GM23338 (cell line): ENCODE results near the gene OR2F2. TPM values are rescaled to one million over a fixed set of nuclear protein-coding genes. Genes with fewer than 3 reads are reported as not detected.

Experiments
- ATAC-seq: fragments of 200-7000 bp; cut with Tn5 transposase; 3 replicates; pipeline ENCODE4 v1.9.1; 2020
- DNase-seq: peaks from one replicate; pipeline ENCODE4 v3.0.0-alpha.2; 2015; ENCODE audit warnings: low spot score
- H2AFZ ChIP-seq: fragments of 200-600 bp; sonication (generic); 2 replicates; pipeline ENCODE4 v1.8.0; 2016; ENCODE audit warnings: antibody characterized with exemption, mild to moderate bottlenecking, moderate library complexity
- H3F3A ChIP-seq: fragments of 200-600 bp; sonication (generic); replicated peaks from 2 replicates; pipeline ENCODE4 v1.8.0; 2017; ENCODE audit warnings: antibody characterized with exemption, mixed run types, low read depth
- H3K27ac ChIP-seq: fragments of 200-600 bp; sonication (generic); 2 replicates; pipeline ENCODE4 v1.6.1; 2016; ENCODE audit warnings: low read depth
- H3K27me3 ChIP-seq: fragments of 200-600 bp; sonication (generic); 2 replicates; pipeline ENCODE4 v1.8.0; 2016; ENCODE audit warnings: mild to moderate bottlenecking, mixed run types, moderate library complexity; ENCODE audit not compliant: insufficient read depth
- H3K36me3 ChIP-seq: fragments of 200-600 bp; sonication (generic); 2 replicates; pipeline ENCODE4 v1.8.0; 2016; ENCODE audit warnings: mild to moderate bottlenecking; ENCODE audit not compliant: insufficient read depth
- H3K4me1 ChIP-seq: fragments of 200-600 bp; sonication (generic); 2 replicates; pipeline ENCODE4 v1.8.0; 2016; ENCODE audit warnings: mild to moderate bottlenecking, moderate library complexity; ENCODE audit not compliant: insufficient read depth
- H3K4me2 ChIP-seq: fragments of 200-600 bp; sonication (generic); 2 replicates; pipeline ENCODE4 v1.7.1; 2017; ENCODE audit warnings: mixed run types
- H3K4me3 ChIP-seq: fragments of 200-600 bp; sonication (generic); 2 replicates; pipeline ENCODE4 v1.6.1; 2016; ENCODE audit warnings: mixed run types
- H3K79me2 ChIP-seq: fragments of 200-600 bp; sonication (generic); replicated peaks from 2 replicates; pipeline ENCODE4 v1.8.0; 2017; ENCODE audit warnings: mild to moderate bottlenecking; ENCODE audit not compliant: insufficient read depth
- H3K9me2 ChIP-seq: fragments of 200-600 bp; sonication (generic); 2 replicates; pipeline ENCODE4 v1.8.0; 2017; ENCODE audit not compliant: insufficient read depth
- H4K20me1 ChIP-seq: fragments of 200-600 bp; sonication (generic); replicated peaks from 2 replicates; pipeline ENCODE4 v1.8.0; 2017; ENCODE audit warnings: mild to moderate bottlenecking; ENCODE audit not compliant: insufficient read depth
- H3K27ac Mint-ChIP-seq: 2 replicates; pipeline ENCODE4 v1.8.0; 2020; ENCODE audit warnings: inconsistent platforms, mild to moderate bottlenecking, moderate library complexity, mixed read lengths
- H3K27me3 Mint-ChIP-seq: 3 replicates; pipeline ENCODE4 v1.8.0; 2022; ENCODE audit warnings: low read depth, mild to moderate bottlenecking, moderate library complexity, mixed read lengths, inconsistent platforms; ENCODE audit not compliant: insufficient read depth, poor library complexity
- H3K36me3 Mint-ChIP-seq: 3 replicates; pipeline ENCODE4 v1.8.0; 2021; ENCODE audit warnings: low read depth, mild to moderate bottlenecking, inconsistent platforms, moderate library complexity, mixed read lengths
- H3K4me1 Mint-ChIP-seq: 3 replicates; pipeline ENCODE4 v1.8.0; 2020; ENCODE audit warnings: mild to moderate bottlenecking, inconsistent platforms, mixed read lengths
- H3K4me3 Mint-ChIP-seq: 3 replicates; pipeline ENCODE4 v1.8.0; 2021; ENCODE audit warnings: moderate library complexity, mild to moderate bottlenecking, inconsistent platforms, mixed read lengths
- H3K9me3 Mint-ChIP-seq: 3 replicates; pipeline ENCODE4 v1.8.0; 2020; ENCODE audit warnings: moderate library complexity, mild to moderate bottlenecking, inconsistent platforms, mixed read lengths
- EZH2 ChIP-seq: fragments of 200-600 bp; sonication (generic); IDR thresholded peaks from one replicate; pipeline ENCODE4 v1.8.0; 2017; ENCODE audit warnings: antibody characterized with exemption, mild to moderate bottlenecking, low read depth; ENCODE audit not compliant: unreplicated experiment
- EZH2phosphoT487 ChIP-seq: fragments of 200-600 bp; sonication (generic); IDR thresholded peaks from one replicate; pipeline ENCODE4 v1.8.1; 2018; ENCODE audit warnings: antibody characterized with exemption; ENCODE audit not compliant: unreplicated experiment
- NANOG ChIP-seq: IDR thresholded peaks from 2 replicates; pipeline ENCODE4 v1.6.1; 2016; ENCODE audit warnings: antibody characterized with exemption, borderline replicate concordance
- STAT1 ChIP-seq: IDR thresholded peaks from one replicate; pipeline ENCODE4 v1.6.1; 2016; ENCODE audit warnings: antibody characterized with exemption; ENCODE audit not compliant: unreplicated experiment
- ZNF114 ChIP-seq: fragments of 250-450 bp; sonication (Bioruptor Pico); IDR thresholded peaks from 2 replicates; pipeline ENCODE4 v1.5.0; 2020; ENCODE audit warnings: mild to moderate bottlenecking, moderate library complexity
- ZNF462 ChIP-seq: fragments of 250-450 bp; sonication (Bioruptor Pico); IDR thresholded peaks from 2 replicates; pipeline ENCODE4 v1.5.0; 2020; ENCODE audit warnings: mild to moderate bottlenecking, moderate library complexity
- long read RNA-seq: library from polyadenylated mRNA; unstranded; transcript quantifications from one replicate; pipeline ENCODE4 v2.0.0, GENCODE V29; 2020; ENCODE audit not compliant: unreplicated experiment
- polyA plus RNA-seq: library from polyadenylated mRNA; unstranded; fragments of >200 nt; fragmentation: Nextera tagmentation; extraction: Ambion mirVana; gene quantifications from 2 replicates; pipeline ENCODE4 v1.2.1, GENCODE V29; 2016
- total RNA-seq: library from RNA; depleted of rRNA; stranded (reverse); fragments of >200 nt; shearing (Covaris generic); gene quantifications from 2 replicates; pipeline ENCODE4 v1.2.3, GENCODE V29; 2014; rRNA removed

The OR2F2 gene, protein sequence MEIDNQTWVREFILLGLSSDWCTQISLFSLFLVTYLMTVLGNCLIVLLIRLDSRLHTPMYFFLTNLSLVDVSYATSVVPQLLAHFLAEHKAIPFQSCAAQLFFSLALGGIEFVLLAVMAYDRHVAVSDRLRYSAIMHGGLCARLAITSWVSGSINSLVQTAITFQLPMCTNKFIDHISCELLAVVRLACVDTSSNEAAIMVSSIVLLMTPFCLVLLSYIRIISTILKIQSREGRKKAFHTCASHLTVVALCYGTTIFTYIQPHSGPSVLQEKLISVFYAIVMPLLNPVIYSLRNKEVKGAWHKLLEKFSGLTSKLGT
- total RNA-seq: not detected in 2 replicates
- polyA plus RNA-seq: not detected in 2 replicates
- long read RNA-seq: 0 reads

DNA sequence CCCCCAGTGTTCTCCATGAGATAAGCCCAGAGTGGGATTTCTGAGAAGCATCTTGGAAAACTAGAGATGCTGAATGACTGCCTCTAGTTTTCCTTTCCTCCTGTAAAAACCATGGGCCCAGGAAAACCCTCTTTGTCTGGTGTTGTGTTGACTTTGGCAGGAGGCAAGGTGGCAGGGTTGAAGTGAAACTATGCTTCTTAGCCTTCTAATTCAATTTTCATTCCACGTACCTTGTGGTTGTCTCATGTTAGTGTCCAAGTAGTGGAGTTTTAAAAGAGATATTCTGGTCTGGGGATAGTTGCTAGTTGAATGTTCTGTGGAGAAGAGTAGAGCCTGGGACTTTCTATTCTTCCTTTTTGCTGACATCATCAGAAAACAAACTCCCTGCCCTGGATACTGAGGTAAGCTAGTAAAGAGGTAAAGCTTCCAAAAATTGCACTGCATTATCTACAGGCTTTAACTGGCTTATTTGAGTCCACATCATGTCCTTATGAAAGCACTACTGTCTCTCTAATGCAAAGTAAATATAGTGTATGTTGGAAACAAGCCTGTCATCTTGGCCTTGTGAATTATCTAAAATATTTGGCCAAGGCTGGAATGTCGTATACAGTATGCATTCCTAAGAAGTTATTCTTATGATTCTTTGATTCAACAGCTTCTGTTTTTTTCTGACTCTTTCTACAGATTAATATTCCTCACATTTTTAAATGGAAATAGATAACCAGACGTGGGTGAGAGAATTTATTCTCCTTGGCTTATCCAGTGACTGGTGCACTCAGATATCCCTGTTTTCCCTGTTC is at the start of gene OR2F2:
TSS of gene OR2F2 (plus strand) at position 708 of the 800 bp plus-strand sequence. CDS start at position 708, 0 bp downstream.
- no peaks in the 10 kb centered on the region for H3K36me3 Mint-ChIP-seq
- no peak within 1 kb of the TSS for H3K4me3 Mint-ChIP-seq
- no peak for DNase-seq
- Histone ChIP-seq H2AFZ (no peak within 1 kb of the TSS), H3K9me2 (no peaks in the 10 kb centered on the region), H3K4me1 (no peaks in the 10 kb centered on the region), H3K27ac (no peak within 1 kb of the TSS), H3K4me3 (no peak within 1 kb of the TSS), H3K27me3 (no peaks in the 10 kb centered on the region), H3K4me2 (no peak within 1 kb of the TSS), H3F3A (no peaks in the 10 kb centered on the region), H3K79me2 (no peaks in the 10 kb centered on the region), H4K20me1 (no peaks in the 10 kb centered on the region), H3K36me3 (no peaks in the 10 kb centered on the region)
- no peaks in the 10 kb centered on the region for H3K4me1 Mint-ChIP-seq
- no peak for TF ChIP-seq EZH2
- no peak for TF ChIP-seq STAT1
- TF ChIP-seq ZNF114 (CRISPR knock-in tag): no peak
- TF ChIP-seq NANOG: no peak
- H3K9me3 Mint-ChIP-seq: no peaks in the 10 kb centered on the region
- no peaks in the 10 kb centered on the region for H3K27me3 Mint-ChIP-seq
- H3K27ac Mint-ChIP-seq: no peak within 1 kb of the TSS
- ATAC-seq: no peak

DNA sequence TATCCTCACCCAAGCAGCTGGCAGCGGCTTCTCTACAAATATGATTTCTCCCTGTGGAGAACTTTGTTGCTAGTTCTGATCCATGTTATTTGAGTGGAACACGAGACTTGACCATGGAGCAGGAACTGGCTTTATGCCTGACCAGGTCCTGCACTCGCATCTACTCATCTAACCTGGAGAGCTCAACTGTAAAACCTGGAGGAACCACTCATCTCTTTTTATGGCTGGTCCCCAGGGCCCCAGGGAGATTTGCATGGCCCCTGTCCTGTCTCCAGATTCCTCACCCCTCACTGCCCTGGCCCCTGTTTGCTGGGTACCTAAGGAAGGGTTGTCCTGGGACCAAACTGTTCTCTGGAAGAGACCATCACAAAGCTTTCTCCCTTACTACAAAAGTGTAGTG is 49.1 kb upstream of the OR2F2 start:
- Mint-ChIP-seq H3K36me3 (peaks cover 18% of the 10 kb centered on the region), H3K27ac (no peak overlapping the region; the same call in 1 of the 2 replicates), H3K9me3 (peaks cover 13% of the 10 kb centered on the region; the same call in 2 of the 3 replicates), H3K4me3 (peak overlapping the region; percentile 50; the same call in 2 of the 3 replicates), H3K27me3 (peaks cover 11% of the 10 kb centered on the region), H3K4me1 (peaks cover 27% of the 10 kb centered on the region)
- Histone ChIP-seq H3K79me2 (peaks cover 35% of the 10 kb centered on the region), H3K4me2 (peak overlapping the region; percentile 58), H3F3A (no peaks in the 10 kb centered on the region; the same call in 1 of the 2 replicates), H4K20me1 (peaks cover 6% of the 10 kb centered on the region; the same call in 1 of the 2 replicates), H3K27ac (peak overlapping the region; percentile 56), H3K27me3 (peaks cover 18% of the 10 kb centered on the region), H2AFZ (no peak overlapping the region), H3K4me1 (peaks cover 27% of the 10 kb centered on the region), H3K9me2 (no peaks in the 10 kb centered on the region), H3K36me3 (no peaks in the 10 kb centered on the region), H3K4me3 (no peak overlapping the region)
- TF ChIP-seq ZNF462 (CRISPR knock-in tag) (no peak), EZH2phosphoT487 (no peak)
- no peak for DNase-seq
- ATAC-seq: no peak
